ENCODE measurements around the gene RPS6KB2. TPM values are rescaled to one million over a fixed set of nuclear protein-coding genes. Genes with fewer than 3 reads are reported as not detected.

The RPS6KB2 gene
- total RNA-seq, 2 experiments from 2014 or later, result 69.3 to 72.0 TPM

- H3K36me3 Mint-ChIP-seq (ENCODE audit: low read depth), result peaks cover 25% of the 10 kb centered on the region
- H3K4me1 ChIP-seq (ENCODE audit: insufficient read depth, low read length), result peaks cover 98% of the 10 kb centered on the region
- peak overlapping the region; percentile 78 for H3K4me3 Mint-ChIP-seq
- H3K4me1 Mint-ChIP-seq (ENCODE audit: low read depth), result peaks cover 83% of the 10 kb centered on the region
- no peaks in the 10 kb centered on the region for H3K9me3 ChIP-seq (ENCODE audit: control insufficient read depth in 1 of 2, insufficient read depth in 1 of 2, low read length in 2 of 2)
- no peak overlapping the region for H3K4me3 ChIP-seq (ENCODE audit: low read length)
- POLR2A ChIA-PET, result interaction anchor here (0.9 to 12.5 kb wide), 10 partner anchors 9 to 1915 kb away, joined by 3 to 411 read pairs (median 7); partner anchors contain the start of genes AIP, CABP4, PPP1CA and PTPRCAP
- peak overlapping the region in 1 of 2 donors; percentile 84 for H3K27ac ChIP-seq (ENCODE audit: low read depth in 1 of 2, low read length in 2 of 2)
- ATAC-seq (ENCODE audit: poor library complexity) (no peak), DNase-seq (peak in 2 of 14 experiments; percentile 42 to 46)
- TF ChIP-seq CTCF (IDR thresholded peaks at IDR 0.05), result no peak
- H3K27me3 ChIP-seq (ENCODE audit: control insufficient read depth in 1 of 2, insufficient read depth in 2 of 2, low read length in 2 of 2), result no peaks in the 10 kb centered on the region
- peaks cover 34% of the 10 kb centered on the region for H3K36me3 ChIP-seq (ENCODE audit: insufficient read depth, low read length)
- H3K9me3 Mint-ChIP-seq, result no peaks in the 10 kb centered on the region
- intact Hi-C loops (cut with DNase I, micrococcal nuclease), result no loop called here
- peak overlapping the region; percentile 98 for H3K27ac Mint-ChIP-seq
- CTCF ChIA-PET, result no interaction called here
- H3K27me3 Mint-ChIP-seq, result no peaks in the 10 kb centered on the region
Measured at GRCh38 chr11:67411785-67412152, 16.5 kb upstream of the RPS6KB2 start.

- intact Hi-C loops (cut with DNase I, micrococcal nuclease), result no loop called here
- H3K4me1 Mint-ChIP-seq (ENCODE audit: low read depth), result peaks cover 83% of the 10 kb centered on the region
- no peak overlapping the region for H3K4me3 ChIP-seq (ENCODE audit: low read length)
- peaks cover 26% of the 10 kb centered on the region for H3K36me3 ChIP-seq (ENCODE audit: insufficient read depth, low read length)
- POLR2A ChIA-PET, result interaction anchor here (0.9 to 12.5 kb wide), 11 partner anchors 8 to 1915 kb away, joined by 3 to 411 read pairs (median 5); partner anchors contain the start of genes AIP, PPP1CA, PTPRCAP and RAD9A
- H3K9me3 Mint-ChIP-seq, result no peaks in the 10 kb centered on the region
- H3K27me3 ChIP-seq (ENCODE audit: control insufficient read depth in 1 of 2, insufficient read depth in 2 of 2, low read length in 2 of 2), result no peaks in the 10 kb centered on the region
- CTCF ChIA-PET, result interaction anchor here (1.4 to 2.0 kb wide), 2 partner anchors 8 to 10 kb away, joined by 3 to 6 read pairs; no protein-coding TSS in a partner anchor
- peaks cover 98% of the 10 kb centered on the region for H3K4me1 ChIP-seq (ENCODE audit: insufficient read depth, low read length)
- H3K4me3 Mint-ChIP-seq, result peak overlapping the region; percentile 82
- H3K36me3 Mint-ChIP-seq (ENCODE audit: low read depth), result peaks cover 16% of the 10 kb centered on the region
- H3K27me3 Mint-ChIP-seq, result no peaks in the 10 kb centered on the region
- no peaks in the 10 kb centered on the region for H3K9me3 ChIP-seq (ENCODE audit: control insufficient read depth in 1 of 2, insufficient read depth in 1 of 2, low read length in 2 of 2)
- H3K27ac Mint-ChIP-seq, result peak overlapping the region; percentile 98
- ATAC-seq (ENCODE audit: poor library complexity) (no peak), DNase-seq (no peak)
- no peak for TF ChIP-seq CTCF (IDR thresholded peaks at IDR 0.05)
- peak overlapping the region in 1 of 2 donors; percentile 84 for H3K27ac ChIP-seq (ENCODE audit: low read depth in 1 of 2, low read length in 2 of 2)
Measured at GRCh38 chr11:67412495-67413179, 15.7 kb upstream of the RPS6KB2 start.

- H3K36me3 Mint-ChIP-seq (ENCODE audit: low read depth), result peaks cover 9% of the 10 kb centered on the region
- no peaks in the 10 kb centered on the region for H3K9me3 ChIP-seq (ENCODE audit: control insufficient read depth in 1 of 2, insufficient read depth in 1 of 2, low read length in 2 of 2)
- intact Hi-C loops (cut with DNase I, micrococcal nuclease), result no loop called here
- H3K4me1 ChIP-seq (ENCODE audit: insufficient read depth, low read length), result peaks cover 98% of the 10 kb centered on the region
- H3K27ac ChIP-seq (ENCODE audit: low read depth in 1 of 2, low read length in 2 of 2), result peak overlapping the region in 1 of 2 donors; percentile 84
- no peaks in the 10 kb centered on the region for H3K27me3 ChIP-seq (ENCODE audit: control insufficient read depth in 1 of 2, insufficient read depth in 2 of 2, low read length in 2 of 2)
- no peak overlapping the region for H3K4me3 ChIP-seq (ENCODE audit: low read length)
- POLR2A ChIA-PET, result interaction anchor here (0.7 to 12.5 kb wide), 11 partner anchors 10 to 568 kb away, joined by 3 to 411 read pairs (median 5); partner anchors contain the start of genes AIP, PPP1CA, PTPRCAP and RAD9A
- CTCF ChIA-PET, result interaction anchor here (0.6 to 2.0 kb wide), 4 partner anchors 8 to 151 kb away, joined by 3 to 6 read pairs (median 3); no protein-coding TSS in a partner anchor
- TF ChIP-seq CTCF (IDR thresholded peaks at IDR 0.05), result no peak
- peak overlapping the region; percentile 98 for H3K27ac Mint-ChIP-seq
- no peaks in the 10 kb centered on the region for H3K27me3 Mint-ChIP-seq
- ATAC-seq (ENCODE audit: poor library complexity), result no peak
- DNase-seq, result no peak
- peaks cover 83% of the 10 kb centered on the region for H3K4me1 Mint-ChIP-seq (ENCODE audit: low read depth)
- peak overlapping the region; percentile 82 for H3K4me3 Mint-ChIP-seq
- H3K36me3 ChIP-seq (ENCODE audit: insufficient read depth, low read length), result peaks cover 18% of the 10 kb centered on the region
- H3K9me3 Mint-ChIP-seq, result no peaks in the 10 kb centered on the region
Measured at GRCh38 chr11:67413266-67413849, 14.9 kb upstream of the RPS6KB2 start.

Measured in CD4-positive, alpha-beta T cell (primary cell).